Heart left ventricle (tissue), 16 donors: ENCODE measurements around the gene FAM120B. TPM values are rescaled to one million over a fixed set of nuclear protein-coding genes. Genes with fewer than 3 reads are reported as not detected.

Experiments
- ATAC-seq, 4 donors: fragments of 200-7000 bp; cut with Tn5 transposase; one replicate each; pipeline ENCODE4 v1.9.1; 2020 to 2022; ENCODE audit warnings: moderate library complexity in 4 of 4, mild to moderate bottlenecking in 3 of 4, moderate number of reproducible peaks in 1 of 4
- DNase-seq, 5 donors: peaks; one replicate each; pipeline ENCODE4 v3.0.0-alpha.2; 2020
- H3K27ac ChIP-seq, 12 donors: fragments of 200-600 bp; sonication (generic) in 4 of 12; one replicate each; pipeline versions ENCODE4 v1.5.0 to v1.8.0; 2016 to 2022; ENCODE audit warnings: mild to moderate bottlenecking in 2 of 12
- H3K27me3 ChIP-seq, 9 donors: fragments of 200-600 bp; sonication (generic) in 2 of 9; one replicate each; pipeline versions ENCODE4 v1.5.1 to v1.8.0; 2016 to 2022; ENCODE audit warnings: mild to moderate bottlenecking in 3 of 9
- H3K36me3 ChIP-seq, 9 donors: fragments of 200-600 bp; sonication (generic) in 2 of 9; one replicate each; pipeline versions ENCODE4 v1.5.0 to v1.8.0; 2018 to 2022; ENCODE audit warnings: mild to moderate bottlenecking in 2 of 9
- H3K4me1 ChIP-seq, 12 donors: fragments of 200-600 bp; sonication (generic) in 4 of 12; one replicate each; pipeline versions ENCODE4 v1.5.0 to v1.8.0; 2016 to 2022; ENCODE audit warnings: mild to moderate bottlenecking in 3 of 12
- H3K4me3 ChIP-seq, 12 donors: fragments of 200-600 bp; sonication (generic) in 4 of 12; one replicate each; pipeline versions ENCODE4 v1.5.0 to v1.8.0; 2017 to 2022; ENCODE audit warnings: mild to moderate bottlenecking in 9 of 12, moderate library complexity in 4 of 12
- H3K9me3 ChIP-seq, 12 donors: fragments of 200-600 bp; sonication (generic) in 4 of 12; one replicate each; pipeline versions ENCODE4 v1.5.0 to v1.8.0; 2016 to 2022; ENCODE audit warnings: mild to moderate bottlenecking in 1 of 12
- CTCF ChIP-seq, 12 donors: fragments of 200-600 bp; sonication (generic) in 4 of 12; IDR thresholded peaks; one replicate each; pipeline versions ENCODE4 v1.5.0 to v1.8.0; 2018 to 2022; ENCODE audit warnings: antibody characterized with exemption in 12 of 12, mild to moderate bottlenecking in 5 of 12
- POLR2A ChIP-seq, 2 donors: fragments of 450-650 bp; IDR thresholded peaks; one replicate each; pipeline ENCODE4 v1.6.1; 2017; ENCODE audit warnings: antibody characterized with exemption in 2 of 2, mild to moderate bottlenecking in 2 of 2, moderate library complexity in 2 of 2
- WGBS, 4 donors: extraction: QIAGEN DNeasy Blood & Tissue Kit in 2 of 4; methylation state at CpG; one replicate each; pipeline versions ENCODE4 v1.1.5 to v1.1.7; 2013 to 2018; 5-methylcytosine and 5-hydroxymethylcytosine counted together
- intact Hi-C, 10 donors: fragments of 100-400 bp; cut with DNase I; formaldehyde crosslinking; loops; one replicate each; pipeline versions ENCODE4 v1.11.1 to v1.14.2; 2022
- polyA plus RNA-seq, 2 donors: library from polyadenylated mRNA; stranded (reverse); fragments of 200-250 nt; gene quantifications; one replicate each; pipeline ENCODE4 v1.2.3, GENCODE V29; 2013
- total RNA-seq, 9 donors: library from RNA; depleted of rRNA in 2 of 9; stranded (reverse); fragments of >200 nt in 2 of 9; fragmentation: NEBNext Ultra II Directional in 3 of 9; extraction: Animal tissue kit (Norgen Biotek cat#: 25700) in 3 of 9; gene quantifications; one replicate each; pipeline versions ENCODE4 v1.1.0 to v1.2.4, GENCODE V29; 2016 to 2023
- donor health status: ischemic (EF 13 %, LVEDD 7.1; RV severe dilation, severe dysfunction).
- donor health status: healthy with polysubstance abuse.
- donor health status: DM: no; HTN: yes; CAD: no.
- donor health status: DM: no; HTN: no; CAD: no.
- donor health status: ischemic (EF 25% LVEDD 6.9; RV normal size, moderate dysfunction).
- donor health status: ischemic (EF 25% LVEDD 5.7; RV mildly dilated, moderate dysfunction).
- donor health status: healthy.
- donor health status: DM: yes; HTN: yes; CAD: no.
- donor health status: ischemic (EF 35%, LVEDD 5.7; RV mildly dilated, moderate dysfunction).
- donor health status: nonischemic (EF 11% LVEDD 7.7; RV severe dilation, severe dysfunction).
- donor health status: DM: yes; HTN: yes; CAD: no.
- donor health status: PGD.
- donor health status: ischemic (EF 29% LVEDD 5.4; RV normal size, mild dysfunction).
- donor health status: nonischemic (EF 23%, LVEDD 6.1; RV moderate dilation, normal function).

The FAM120B gene
- total and polyA plus RNA-seq, 11 donors, result 6.6 to 29.4 (median 18.5) TPM

- peak overlapping the region in 7 of 12 donors; percentile 6 to 51 (median 30) for H3K4me3 ChIP-seq
These were observed 34.7 kb upstream of the FAM120B start for GRCh38 chr6:170271771-170272314.

GRCh38 chr6:170272341-170273065 lies 34.1 kb upstream of the FAM120B start:
- H3K27ac ChIP-seq, result peak overlapping the region in 1 of 12 donors; percentile 49
- 87 to 90% (median 89%) methylated on average over 30 of the region's 30 CpGs for WGBS, 4 donors
- intact Hi-C loops, result loop anchor here in 3 of 10 donors (5.0 to 10.0 kb wide), 3 partner anchors 95 to 118 kb away; no protein-coding TSS in a partner anchor

More at GRCh38 chr6:170271771-170272314, 34.7 kb upstream of the FAM120B start:
- no peaks in the 10 kb centered on the region for H3K9me3 ChIP-seq
- peaks cover 3 to 32% (median 22%) of the 10 kb centered on the region in 12 donors for H3K4me1 ChIP-seq
- WGBS, 4 donors, result 82 to 91% (median 87%) methylated on average over 30 to 32 of the region's 32 CpGs
- H3K36me3 ChIP-seq, result no peaks in the 10 kb centered on the region
- H3K27me3 ChIP-seq, result no peaks in the 10 kb centered on the region
- peak overlapping the region in 1 of 12 donors; percentile 49 for H3K27ac ChIP-seq
- TF ChIP-seq POLR2A (IDR thresholded peaks at IDR 0.05), result no peak
- TF ChIP-seq CTCF (IDR thresholded peaks at IDR 0.05), result no peak
- DNase-seq (peak in 2 of 5 donors; percentile 56 to 79), ATAC-seq (no peak)
- intact Hi-C loops, result loop anchor here in 3 of 10 donors (5.0 to 10.0 kb wide), 3 partner anchors 95 to 117 kb away; no protein-coding TSS in a partner anchor

GRCh38 chr6:170273191-170273590 lies 33.4 kb upstream of the FAM120B start:
- TF ChIP-seq POLR2A (IDR thresholded peaks at IDR 0.05) (no peak), CTCF (IDR thresholded peaks at IDR 0.05) (no peak)
- intact Hi-C loops, result loop anchor here in 3 of 10 donors (5.0 to 10.0 kb wide), 3 partner anchors 96 to 118 kb away; no protein-coding TSS in a partner anchor
- Histone ChIP-seq H3K27ac (no peak overlapping the region), H3K4me1 (peaks cover 7 to 41% (median 27%) of the 10 kb centered on the region in 12 donors), H3K27me3 (no peaks in the 10 kb centered on the region), H3K9me3 (no peaks in the 10 kb centered on the region), H3K36me3 (no peaks in the 10 kb centered on the region), H3K4me3 (no peak overlapping the region)
- ATAC-seq, result no peak
- DNase-seq, result peak in 3 of 5 donors; percentile 7 to 46 (median 8)
- WGBS, 4 donors, result 95 to 100% (median 96%) methylated on average over 16 to 23 of the region's 23 CpGs

More at GRCh38 chr6:170272341-170273065, 34.1 kb upstream of the FAM120B start:
- ATAC-seq (no peak), DNase-seq (peak in 2 of 5 donors; percentile 20 to 46)
- Histone ChIP-seq H3K9me3 (no peaks in the 10 kb centered on the region), H3K36me3 (no peaks in the 10 kb centered on the region), H3K27me3 (no peaks in the 10 kb centered on the region), H3K4me3 (peak overlapping the region in 6 of 12 donors; percentile 11 to 51 (median 32)), H3K4me1 (peaks cover 7 to 38% (median 27%) of the 10 kb centered on the region in 12 donors)
- no peak for TF ChIP-seq CTCF (IDR thresholded peaks at IDR 0.05)
- TF ChIP-seq POLR2A (IDR thresholded peaks at IDR 0.05), result no peak

- intact Hi-C loops, result loop anchor here in 3 of 10 donors (5.0 to 10.0 kb wide), 3 partner anchors 96 to 119 kb away; no protein-coding TSS in a partner anchor
- no peaks in the 10 kb centered on the region for H3K9me3 ChIP-seq
- H3K4me1 ChIP-seq, result peaks cover 7 to 46% (median 31%) of the 10 kb centered on the region in 12 donors
- no peak for ATAC-seq
- no peak overlapping the region for H3K27ac ChIP-seq
- no peaks in the 10 kb centered on the region for H3K27me3 ChIP-seq
- WGBS, 4 donors, result 76 to 85% (median 82%) methylated on average over 7 of the region's 7 CpGs
- no peaks in the 10 kb centered on the region for H3K36me3 ChIP-seq
- peak in 2 of 5 donors; percentile 3 to 15 for DNase-seq
- no peak overlapping the region for H3K4me3 ChIP-seq
- no peak for TF ChIP-seq POLR2A (IDR thresholded peaks at IDR 0.05)
- TF ChIP-seq CTCF (IDR thresholded peaks at IDR 0.05), result no peak
These were observed 32.9 kb upstream of the FAM120B start for GRCh38 chr6:170273681-170274080.
